OCI-M2 (cell line): ENCODE data around the gene MTMR3.
"Not testable (repeated sequence)": the region's sequence is repeated elsewhere in the genome, so short reads cannot be mapped to it uniquely, and the experiment has no call there.

Experiments
- DNase-seq: peaks from one replicate; lab custom pipeline; 2025; ENCODE audit not compliant: unreplicated experiment; lab: John Stamatoyannopoulos, UW

Gene MTMR3

DNA sequence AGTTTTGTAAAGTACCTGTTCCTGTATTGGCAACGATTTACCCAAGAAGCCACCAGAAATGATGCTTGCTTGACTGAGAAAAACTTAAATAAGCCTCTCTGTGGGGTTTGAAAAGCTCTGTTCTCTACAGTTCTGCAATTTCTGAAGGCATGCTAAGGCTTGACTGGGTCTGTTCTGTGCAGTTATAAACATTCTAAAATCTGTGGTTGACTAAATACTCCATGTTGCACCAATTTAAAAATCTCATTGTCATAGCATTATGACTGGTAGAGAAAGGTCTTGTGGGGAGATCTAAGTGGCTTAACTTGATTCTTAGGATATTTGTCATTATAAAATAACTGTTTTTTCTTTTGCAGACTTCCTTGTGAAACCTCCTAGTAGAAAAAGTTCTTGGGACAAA, 73.7 kb downstream of the MTMR3 start:
- DNase-seq, result no peak

GRCh38 chr22:29958170-29958569, 75.2 kb downstream of the MTMR3 start:
- DNase-seq, result no peak

DNA sequence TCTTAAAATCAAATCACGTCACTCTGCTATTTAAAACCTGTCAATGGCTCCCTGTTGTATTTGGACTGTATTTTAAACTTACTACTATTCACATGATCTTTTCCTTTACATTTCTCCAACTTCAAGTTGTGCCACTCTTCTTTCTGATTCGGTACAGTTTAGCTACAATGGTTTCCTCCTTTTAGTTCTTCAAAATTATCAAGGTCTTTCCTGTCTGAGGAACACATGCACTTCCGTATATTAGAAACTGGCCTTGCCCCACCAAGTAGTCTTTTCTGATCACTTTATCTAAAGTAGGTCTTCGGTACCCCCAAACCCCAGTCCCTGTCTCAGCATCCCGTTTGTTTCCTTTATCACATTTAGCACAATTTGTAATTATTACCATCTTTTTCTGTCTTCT, 81.8 kb downstream of the MTMR3 start:
- no peak for DNase-seq

DNA sequence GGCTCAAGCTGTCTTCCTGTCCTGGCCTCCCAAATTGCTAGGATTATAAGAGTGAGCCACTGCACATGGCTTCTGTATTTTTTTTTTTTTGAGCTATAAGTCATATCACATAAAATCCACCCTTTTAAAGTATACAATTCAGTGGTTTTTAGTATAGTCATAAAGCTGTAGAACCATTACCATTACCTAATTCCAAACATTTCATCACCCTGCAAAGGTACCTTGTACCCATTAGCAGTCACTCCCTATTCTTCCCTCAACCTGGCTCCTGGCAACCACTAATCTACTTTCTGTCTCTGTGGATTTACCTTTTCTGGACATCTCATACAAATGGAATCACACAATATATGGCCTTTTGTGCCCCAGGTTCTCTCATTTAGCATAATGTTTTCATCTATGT, 84.5 kb downstream of the MTMR3 start:
- DNase-seq, result no peak

GRCh38 chr22:29971607-29972006, 88.6 kb downstream of the MTMR3 start:
- no peak for DNase-seq

DNA sequence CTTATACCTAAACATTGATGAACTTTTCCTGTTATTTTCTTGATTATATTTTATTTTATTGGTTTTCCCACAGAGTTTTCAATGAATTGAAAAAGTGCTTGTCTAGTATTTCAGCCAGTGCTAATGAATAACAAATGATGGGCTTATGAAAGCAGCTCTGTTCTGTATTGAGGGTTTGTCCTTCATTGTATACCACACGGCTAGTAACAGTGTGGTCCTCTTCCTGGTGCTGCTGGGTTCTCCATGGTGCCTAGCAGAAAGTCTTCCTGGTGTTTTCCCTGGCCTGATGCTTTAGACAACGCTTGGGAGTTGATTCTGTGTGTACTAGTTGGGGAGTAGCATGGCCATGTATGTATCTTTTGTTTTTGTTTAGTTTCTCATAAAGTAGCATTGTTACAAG, 89.1 kb downstream of the MTMR3 start:
- DNase-seq, result no peak

GRCh38 chr22:29973269-29973668, 90.3 kb downstream of the MTMR3 start:
- DNase-seq, result no peak

GRCh38 chr22:29973680-29974079, 90.7 kb downstream of the MTMR3 start:
- not testable (repeated sequence) for DNase-seq

DNA sequence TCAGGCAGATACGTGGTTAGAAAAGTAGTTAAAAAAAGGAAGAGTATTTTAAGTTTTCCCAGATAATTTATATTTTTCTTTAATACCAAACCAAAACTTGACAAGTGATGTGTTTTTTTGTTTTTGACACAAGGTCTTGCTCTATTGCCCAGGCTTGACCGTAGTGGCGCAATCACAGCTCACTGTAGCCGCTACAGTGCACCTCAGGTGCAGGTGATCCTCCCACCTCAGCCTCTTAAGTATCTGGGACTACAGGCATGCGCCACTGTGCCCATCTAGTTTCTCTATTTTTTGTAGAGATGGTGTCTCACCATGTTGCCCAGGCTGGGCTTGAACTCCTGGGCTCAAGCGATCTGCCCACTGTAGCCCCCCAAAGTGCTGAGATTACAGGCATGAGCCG, 92.5 kb downstream of the MTMR3 start:
- DNase-seq, result no peak

GRCh38 chr22:29977107-29977506, 94.1 kb downstream of the MTMR3 start:
- no peak for DNase-seq

DNA sequence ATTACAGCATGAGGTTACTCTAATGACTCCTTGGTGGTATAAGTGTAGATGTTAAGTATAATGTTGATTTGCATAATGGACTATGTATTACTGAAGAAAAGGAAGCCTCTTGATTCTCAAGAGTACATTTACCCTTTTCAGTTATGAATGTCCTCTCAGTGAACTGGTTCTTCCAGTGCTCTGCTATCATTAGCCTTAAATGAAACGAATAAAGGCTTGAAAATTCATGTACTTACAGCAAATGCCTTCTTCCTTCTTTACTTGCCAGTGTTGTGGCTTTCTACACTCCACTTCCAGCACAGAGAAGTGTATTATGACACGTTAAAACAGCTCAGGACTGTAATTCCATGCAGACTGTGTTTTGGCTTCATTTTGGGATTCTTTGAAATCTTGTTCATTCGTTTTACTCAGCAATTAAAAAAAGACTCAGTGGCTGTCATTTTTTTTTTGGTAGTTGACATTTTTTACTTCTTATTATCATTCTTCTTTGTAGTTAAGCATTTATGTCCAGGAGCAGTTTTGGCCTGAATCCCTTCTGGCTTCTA, 96.9 kb downstream of the MTMR3 start:
- no peak for DNase-seq

GRCh38 chr22:29983296-29983917, 100.4 kb downstream of the MTMR3 start:
- DNase-seq, result no peak

- DNase-seq, result no peak
Observed at GRCh38 chr22:29985912-29986311, 102.9 kb downstream of the MTMR3 start.

DNA sequence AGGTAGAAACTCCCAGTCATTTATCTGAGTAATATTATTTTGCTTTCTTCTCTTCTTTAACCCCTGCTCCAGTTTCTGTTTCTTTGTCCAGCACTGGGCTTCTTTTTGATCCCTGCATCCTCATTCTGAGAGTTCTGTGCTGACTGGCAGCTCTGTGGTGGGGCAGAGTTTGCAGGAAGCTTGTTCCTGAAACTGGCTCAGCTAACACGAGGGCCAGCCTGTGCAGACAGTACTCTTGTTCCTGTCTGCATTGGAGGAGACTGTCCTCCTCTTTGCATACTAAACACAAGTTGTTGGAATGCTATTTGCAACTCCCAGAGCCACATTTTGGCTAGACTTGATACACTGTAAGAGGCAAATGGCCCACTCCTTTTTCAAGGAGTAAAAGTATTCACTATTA, 104.2 kb downstream of the MTMR3 start:
- DNase-seq, result no peak

GRCh38 chr22:29988719-29989118, 105.7 kb downstream of the MTMR3 start:
- DNase-seq, result no peak

- no peak for DNase-seq
Observed at GRCh38 chr22:29989446-29989845, 106.5 kb downstream of the MTMR3 start.

GRCh38 chr22:29992341-29993275, 109.6 kb downstream of the MTMR3 start:
- DNase-seq, result no peak

- DNase-seq, result no peak
Observed at GRCh38 chr22:29994027-29994715, 111.2 kb downstream of the MTMR3 start.

DNA sequence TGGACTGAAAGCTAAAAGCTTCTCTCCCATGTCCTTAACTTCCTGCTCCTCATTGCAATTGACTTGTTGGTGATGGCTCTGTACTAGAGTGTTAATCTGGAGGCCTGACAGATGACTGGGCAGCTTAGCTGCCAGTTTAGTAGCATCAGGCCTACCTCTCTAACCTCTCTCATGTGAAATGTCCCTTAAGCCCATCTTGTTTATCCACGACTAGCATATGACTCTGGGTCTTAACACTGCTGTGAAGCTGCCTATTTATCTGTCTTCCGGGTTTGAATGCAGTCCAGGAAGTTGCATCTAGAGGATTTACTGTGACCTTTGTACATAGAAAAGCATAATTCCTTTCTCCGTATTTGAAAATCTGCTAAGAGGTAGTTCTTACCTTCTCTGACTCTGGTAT, 112.0 kb downstream of the MTMR3 start:
- no peak for DNase-seq

- DNase-seq, result no peak
Observed at GRCh38 chr22:29997107-29997506, 114.1 kb downstream of the MTMR3 start.

DNA sequence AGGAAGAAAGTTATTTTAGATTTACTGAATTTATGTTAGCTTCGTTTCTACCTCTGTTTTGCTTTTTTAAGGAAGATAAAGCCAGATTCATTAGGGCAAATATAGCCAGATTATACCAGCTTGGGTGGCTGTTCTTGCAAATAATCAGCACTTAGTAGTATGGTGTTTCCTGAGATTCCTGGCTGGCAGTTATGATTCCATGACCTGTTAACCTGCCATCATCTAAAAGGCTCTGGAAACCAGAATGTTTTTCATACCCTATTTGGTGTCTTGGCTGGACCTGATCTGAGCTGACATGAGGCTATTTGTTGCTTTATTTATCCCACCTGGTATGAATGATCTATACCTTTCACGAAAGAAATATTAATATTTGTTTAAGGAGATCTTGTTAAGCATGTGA, 114.5 kb downstream of the MTMR3 start:
- no peak for DNase-seq
